CD4-positive, alpha-beta T cell treated with Interleukin-21 for 1 hour (primary cell): ENCODE results near the gene SARDH.

Experiments
- DNase-seq: peaks from one replicate; pipeline ENCODE4 v3.0.0-alpha.2; 2020

The SARDH gene

DNA sequence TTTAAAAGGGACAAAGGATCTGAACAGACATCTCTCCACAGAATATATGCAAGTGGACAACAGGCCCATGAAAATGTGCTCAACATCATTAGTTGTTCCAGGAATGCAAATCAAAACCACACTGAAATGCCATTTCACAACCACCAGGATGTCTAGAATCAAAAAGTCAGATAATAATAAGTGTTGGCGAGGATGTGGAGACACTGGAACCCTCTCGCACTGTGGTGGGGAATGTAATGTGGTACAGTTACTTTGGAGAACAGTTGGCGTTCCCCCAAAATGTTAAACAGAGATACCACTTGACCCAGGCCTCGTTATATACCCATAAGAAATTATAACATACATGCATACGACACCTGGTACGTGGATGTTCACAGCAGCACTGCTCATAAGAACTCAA is 38.6 kb downstream of the SARDH start:
- DNase-seq, result no peak

DNA sequence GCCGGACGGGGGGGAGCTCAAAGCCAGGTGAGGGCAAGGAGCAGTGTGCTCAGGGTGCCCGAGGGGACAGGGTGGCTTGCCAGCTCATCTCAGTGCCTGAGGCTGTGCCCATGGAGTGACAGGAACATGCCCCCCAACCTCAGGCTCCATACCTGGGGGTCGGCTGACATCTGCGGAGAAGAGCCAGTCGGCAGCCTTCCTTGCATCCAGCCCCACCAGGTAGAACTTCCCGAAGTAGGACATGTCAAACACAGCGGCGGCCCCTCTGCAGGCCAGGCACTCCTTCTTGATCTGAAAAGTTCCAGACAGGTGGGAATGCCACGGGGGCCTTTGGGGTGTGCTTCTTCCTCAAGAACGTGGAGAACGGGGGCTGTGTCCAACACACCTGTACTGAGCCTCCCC is 42.1 kb downstream of the SARDH start:
- DNase-seq, result no peak

GRCh38 chr9:133694686-133695085 is 43.5 kb downstream of the SARDH start:
- DNase-seq, result no peak

- no peak for DNase-seq
Observed at GRCh38 chr9:133693703-133694529, 44.2 kb downstream of the SARDH start.

GRCh38 chr9:133693116-133693515 is 45.0 kb downstream of the SARDH start:
- no peak for DNase-seq

DNA sequence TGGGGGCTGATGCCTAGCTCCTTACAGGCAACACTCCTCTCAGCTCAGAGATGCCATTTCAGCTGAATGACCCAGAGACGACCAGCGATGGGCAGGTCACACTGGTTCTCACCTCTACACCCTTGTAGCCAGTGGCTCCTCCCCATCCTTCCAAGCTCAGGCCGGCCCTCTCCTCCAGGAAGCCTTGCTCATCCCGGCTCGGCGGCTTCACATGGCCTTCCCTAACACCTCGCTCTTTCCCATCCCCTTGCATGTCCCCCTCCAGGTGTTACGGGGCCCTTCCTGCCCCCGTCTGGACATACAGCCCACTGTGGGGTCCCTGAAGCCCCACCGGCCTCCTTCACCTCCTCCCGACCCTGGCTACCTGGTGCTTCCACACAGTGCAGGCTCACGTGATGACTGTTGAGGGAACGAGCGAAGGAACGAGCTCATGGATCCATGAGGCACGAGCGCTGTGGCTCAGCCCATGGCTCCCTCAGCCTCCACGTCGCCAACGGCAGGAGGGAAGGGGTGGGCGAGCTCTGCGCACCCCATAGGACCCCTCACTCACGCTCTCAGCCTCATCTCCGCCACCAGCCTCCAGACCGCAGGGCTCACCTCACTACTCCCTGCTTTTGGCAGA is 45.7 kb downstream of the SARDH start:
- DNase-seq, result no peak

DNA sequence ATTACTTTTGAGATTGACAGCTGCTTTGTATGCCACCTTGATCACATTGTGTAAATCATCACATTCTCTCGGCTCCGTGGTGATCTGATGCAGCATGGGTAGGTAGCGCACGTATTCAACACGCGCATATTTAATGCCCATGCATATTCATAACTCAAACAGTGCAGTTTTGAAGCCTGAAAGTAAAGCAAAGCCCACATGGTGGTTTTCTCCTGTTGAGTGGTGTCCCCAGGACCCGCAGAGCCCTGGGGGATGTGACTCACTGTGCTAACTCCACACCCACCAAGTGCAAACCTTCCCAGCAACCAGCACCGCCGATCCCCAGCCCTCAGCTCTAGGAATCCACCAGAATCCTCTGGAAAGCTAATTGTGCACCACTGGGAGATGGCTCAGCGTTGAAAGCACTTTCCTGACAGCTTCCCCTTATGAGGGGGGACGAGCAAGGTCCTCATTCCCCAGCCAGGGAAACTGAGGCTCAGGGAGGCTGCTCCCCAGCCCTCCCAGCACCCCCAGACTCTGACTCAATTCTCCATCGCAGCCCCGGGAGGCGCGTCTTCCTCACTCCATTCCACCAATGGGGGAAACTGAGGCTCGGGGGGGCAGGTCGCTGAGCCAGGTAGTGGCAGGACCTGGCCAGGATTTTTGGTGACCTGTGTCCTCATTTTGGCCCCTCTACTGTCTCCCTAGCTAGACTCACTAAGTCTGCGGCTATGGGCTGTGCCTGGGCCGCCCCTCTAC is 46.4 kb downstream of the SARDH start:
- DNase-seq, result no peak

DNA sequence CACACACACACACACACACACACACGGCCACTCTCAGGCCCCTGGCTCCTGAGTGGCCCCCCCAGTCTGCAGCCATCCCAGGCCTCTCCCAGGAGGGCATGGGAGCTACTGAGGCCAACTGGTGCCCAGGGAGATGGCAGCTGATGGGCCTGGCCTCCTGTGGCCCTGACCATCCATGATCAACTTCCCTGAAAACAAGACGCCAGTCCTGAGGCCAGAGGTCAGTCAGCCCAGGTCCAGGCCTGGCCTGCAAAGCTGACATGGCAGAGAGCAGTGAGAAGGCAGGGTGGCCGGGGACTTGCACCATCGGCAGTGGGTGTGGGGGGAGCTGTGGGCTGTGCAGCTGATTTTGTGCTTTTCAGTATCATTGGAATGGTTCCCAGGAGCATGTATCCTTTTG is 47.0 kb downstream of the SARDH start:
- no peak for DNase-seq

DNA sequence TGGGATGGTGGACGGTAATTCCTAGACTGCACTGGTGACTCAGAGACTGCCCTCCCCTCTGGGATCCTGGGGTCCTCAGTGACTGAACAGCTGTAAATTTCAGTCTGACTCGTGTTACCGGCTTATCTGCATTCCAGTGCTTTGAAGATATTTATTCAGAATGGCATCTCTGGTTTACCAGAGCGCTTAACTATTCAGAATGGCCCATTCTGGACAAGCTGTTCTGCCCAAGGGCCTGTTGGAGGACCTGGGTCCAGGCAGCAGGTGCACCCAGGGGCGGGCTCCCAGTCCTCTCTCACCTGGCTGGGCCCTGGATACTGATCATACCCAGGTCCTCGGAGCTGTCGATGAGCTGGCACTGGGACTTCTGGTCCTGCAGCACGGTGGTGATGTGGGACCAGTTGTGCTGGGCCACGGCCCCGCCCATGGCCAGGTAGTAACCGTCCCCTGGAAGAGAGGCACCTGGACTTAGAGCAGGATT is 48.0 kb downstream of the SARDH start:
- no peak for DNase-seq

GRCh38 chr9:133689151-133689763 is 48.9 kb downstream of the SARDH start:
- no peak for DNase-seq

DNA sequence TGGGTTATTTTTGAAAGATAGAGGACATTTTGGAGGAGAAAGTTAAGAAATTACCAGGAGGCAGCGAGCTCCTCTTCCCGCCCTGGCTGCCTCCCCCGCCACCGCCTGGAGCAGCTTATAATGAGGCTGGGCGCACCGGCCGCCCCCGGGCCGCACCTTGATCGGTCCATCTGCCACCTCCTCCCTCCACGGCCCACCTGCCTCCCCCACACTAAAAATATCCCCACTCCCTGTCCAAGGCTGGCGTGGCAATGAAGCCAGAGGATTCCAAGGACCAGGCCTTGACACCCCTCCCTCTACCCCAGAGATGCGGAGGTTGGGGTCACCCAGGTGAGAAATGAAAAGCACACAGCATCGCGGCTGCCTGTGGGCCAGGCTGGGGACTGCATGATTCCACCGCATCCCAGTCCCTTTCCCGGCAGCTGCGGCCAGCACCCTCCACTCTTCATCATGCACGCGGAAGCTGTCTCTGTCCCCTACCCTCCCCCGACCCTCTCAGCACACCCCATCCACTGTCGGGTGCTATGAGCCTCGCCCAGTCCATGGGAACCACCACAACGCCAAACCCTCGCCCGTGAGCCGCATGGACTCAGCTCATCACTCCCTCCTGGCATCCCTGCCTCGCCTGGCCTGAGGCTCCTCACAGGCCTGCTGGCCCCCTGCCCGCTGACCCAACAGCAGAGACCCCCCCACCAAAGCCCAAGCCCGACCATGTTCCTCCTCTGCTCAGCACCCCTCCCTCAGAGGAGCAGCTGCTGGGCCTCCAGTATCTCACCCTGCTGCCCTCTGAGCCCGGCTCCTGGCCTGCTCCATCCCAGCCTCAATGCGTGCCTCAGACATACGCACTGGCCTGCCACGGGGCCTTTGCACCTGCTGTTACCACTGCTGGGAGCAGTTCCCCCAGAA is 50.0 kb downstream of the SARDH start:
- DNase-seq, result no peak

GRCh38 chr9:133686642-133687575 is 51.2 kb downstream of the SARDH start:
- DNase-seq, result no peak

DNA sequence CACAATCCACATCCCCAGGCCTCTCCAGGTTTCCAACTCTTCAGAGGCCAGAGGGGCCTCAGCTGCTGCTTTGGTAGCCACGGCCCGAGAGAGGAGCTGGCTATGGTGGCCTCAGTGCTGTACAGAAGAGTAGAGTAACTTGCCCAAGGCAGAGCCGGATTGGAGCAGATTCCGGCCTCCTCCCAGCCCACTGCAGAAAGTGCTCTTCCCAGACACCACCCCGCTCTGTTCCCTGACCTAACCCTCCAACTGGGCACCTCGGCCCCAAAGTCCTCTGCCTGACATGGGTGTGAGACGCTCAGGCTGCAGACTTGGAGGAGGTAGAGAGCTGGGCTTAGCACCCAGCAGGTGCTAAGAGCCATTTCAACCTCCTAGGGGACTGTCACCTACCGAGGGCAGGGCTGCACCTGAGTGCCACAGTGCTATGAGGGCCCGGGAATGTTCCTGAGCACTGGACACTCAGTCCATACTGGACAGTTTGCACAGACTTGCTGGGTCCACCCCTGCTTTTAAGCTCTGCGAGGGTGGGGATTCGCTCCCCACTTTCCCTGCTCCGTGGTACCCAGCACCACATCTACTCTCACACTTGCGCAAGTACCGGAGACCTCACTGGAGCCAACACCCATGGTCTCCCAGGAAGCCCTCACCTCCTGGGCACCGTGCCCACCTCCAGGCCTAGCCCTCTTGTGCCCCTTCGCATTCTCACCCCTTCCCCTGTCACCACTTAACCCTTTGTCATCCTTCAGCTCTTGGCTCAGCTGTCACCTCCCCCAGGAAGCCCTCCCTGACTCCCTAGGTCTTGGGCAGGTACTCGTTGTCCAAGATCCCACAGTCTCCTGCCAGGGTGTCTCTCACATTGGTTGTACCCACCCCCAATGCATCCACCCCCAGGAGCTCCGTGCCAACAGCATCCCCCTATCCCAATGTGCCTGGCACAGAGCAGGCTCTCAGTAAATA is 52.2 kb downstream of the SARDH start:
- DNase-seq, result no peak

DNA sequence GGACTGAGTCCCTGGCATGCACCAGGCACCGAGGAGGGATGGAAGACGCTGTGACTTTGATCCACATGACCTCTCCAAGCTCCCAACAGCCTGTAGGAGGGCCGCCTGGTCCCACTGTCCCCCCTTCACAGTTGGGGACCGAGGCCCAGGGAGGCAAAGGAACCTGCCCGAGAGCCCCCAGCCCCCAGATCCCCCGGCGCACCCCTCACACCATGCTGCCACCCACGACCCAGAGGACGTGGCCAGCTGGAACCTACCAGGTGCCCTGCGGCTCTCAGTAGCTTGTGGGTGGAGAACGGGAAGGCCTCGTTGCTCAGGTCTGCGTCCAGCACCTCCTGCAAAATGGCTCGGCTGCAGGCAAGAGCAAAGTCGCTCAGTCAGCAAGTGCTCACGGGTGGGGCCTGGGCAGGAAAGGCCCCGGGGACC is 53.2 kb downstream of the SARDH start:
- DNase-seq, result no peak

DNA sequence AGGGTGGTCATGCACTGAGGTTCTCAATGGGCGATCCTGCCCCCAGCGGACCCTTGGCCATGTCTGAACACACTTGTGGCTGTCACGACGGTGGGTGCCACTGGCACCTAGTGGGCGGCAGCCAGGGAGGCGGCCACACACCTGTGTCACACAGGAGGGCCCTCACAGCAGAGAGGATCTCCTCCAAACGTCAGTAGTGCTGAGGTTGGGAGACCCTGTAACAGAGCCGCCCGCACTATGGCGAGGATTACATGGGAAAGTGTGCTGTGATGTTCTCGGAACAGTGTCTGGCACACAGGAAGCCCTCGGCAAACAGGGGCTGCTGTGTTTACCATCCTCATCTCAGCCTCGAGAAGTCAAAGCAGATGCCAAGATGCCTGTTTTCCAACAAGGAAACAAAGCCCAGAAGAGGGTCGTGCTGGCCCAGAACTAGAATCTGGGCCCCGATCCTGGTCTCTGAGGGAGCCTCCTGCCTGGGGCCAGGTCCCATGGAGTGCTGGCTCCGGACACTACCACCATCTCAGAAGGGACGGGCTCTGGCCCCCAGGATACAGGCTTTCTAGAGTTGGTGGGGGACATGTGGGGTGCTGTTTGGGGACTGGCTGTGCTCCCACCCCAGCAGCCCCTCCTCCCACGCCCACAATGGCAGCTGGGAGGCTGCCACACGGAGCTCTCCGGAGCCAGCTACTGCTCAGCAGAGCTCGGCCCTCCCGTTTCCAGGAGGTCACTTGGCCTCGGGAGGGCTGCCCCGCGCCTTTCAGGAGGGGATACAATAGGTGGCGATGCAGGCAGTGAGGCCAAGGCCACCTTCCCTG is 53.8 kb downstream of the SARDH start:
- no peak for DNase-seq

- DNase-seq, result peak; percentile 78
Observed at GRCh38 chr9:133683586-133684120, 54.5 kb downstream of the SARDH start.

GRCh38 chr9:133682818-133683585 is 55.1 kb downstream of the SARDH start:
- no peak for DNase-seq
